ENCODE results near the gene PSMD8.
"Not testable (repeated sequence)": the region's sequence is repeated elsewhere in the genome, so short reads cannot be mapped to it uniquely, and the experiment has no call there.

Gene PSMD8

GRCh38 chr19:38362076-38362945 is 12.1 kb upstream of the PSMD8 start:
- peak; percentile 86 for DNase-seq

GRCh38 chr19:38362946-38363688 is 11.3 kb upstream of the PSMD8 start:
- not testable (repeated sequence) for DNase-seq

- DNase-seq: no peak
Observed at GRCh38 chr19:38367041-38367440, 7.3 kb upstream of the PSMD8 start.

- DNase-seq: no peak
Observed at GRCh38 chr19:38369584-38369983, 4.8 kb upstream of the PSMD8 start.

GRCh38 chr19:38370299-38370698 is 4.1 kb upstream of the PSMD8 start:
- DNase-seq: no peak

GRCh38 chr19:38371081-38371480 is 3.3 kb upstream of the PSMD8 start:
- DNase-seq: no peak

GRCh38 chr19:38373907-38374331 is 452 bp upstream of the PSMD8 start:
- no peak for DNase-seq

- DNase-seq: no peak
Observed at GRCh38 chr19:38375098-38375493, 725 bp downstream of the PSMD8 start.

GRCh38 chr19:38375748-38376147 is 1.4 kb downstream of the PSMD8 start:
- DNase-seq: no peak

GRCh38 chr19:38376576-38376975 is 2.2 kb downstream of the PSMD8 start:
- no peak for DNase-seq

GRCh38 chr19:38377052-38377451 is 2.7 kb downstream of the PSMD8 start:
- no peak for DNase-seq

- no peak for DNase-seq
Observed at GRCh38 chr19:38378866-38379265, 4.5 kb downstream of the PSMD8 start.

GRCh38 chr19:38381138-38381537 is 6.8 kb downstream of the PSMD8 start:
- no peak for DNase-seq

- no peak for DNase-seq
Observed at GRCh38 chr19:38383184-38383583, 8.8 kb downstream of the PSMD8 start.

- DNase-seq: no peak
Observed at GRCh38 chr19:38383743-38384142, 9.4 kb downstream of the PSMD8 start.

- DNase-seq: no peak
Observed at GRCh38 chr19:38384209-38385027, 10.0 kb downstream of the PSMD8 start.

GRCh38 chr19:38385057-38385803 is 10.9 kb downstream of the PSMD8 start:
- no peak for DNase-seq

GRCh38 chr19:38385804-38386257 is 11.5 kb downstream of the PSMD8 start:
- DNase-seq: no peak

- no peak for DNase-seq
Observed at GRCh38 chr19:38386300-38386970, 12.1 kb downstream of the PSMD8 start.

GRCh38 chr19:38386971-38387549 is 12.7 kb downstream of the PSMD8 start:
- no peak for DNase-seq
